CD4-positive, alpha-beta T cell treated with Interleukin-21 for 1 hour (primary cell): ENCODE data around the gene PLXNA4.

Source experiments
- DNase-seq: peaks from one replicate; pipeline ENCODE4 v3.0.0-alpha.2; 2020

Gene PLXNA4

GRCh38 chr7:132161533-132161915, 414.7 kb downstream of the PLXNA4 start:
- no peak for DNase-seq

- no peak for DNase-seq
Observed at GRCh38 chr7:132160611-132161532, 415.4 kb downstream of the PLXNA4 start.

- DNase-seq = no peak
Observed at GRCh38 chr7:132158841-132159240, 417.4 kb downstream of the PLXNA4 start.

GRCh38 chr7:132158166-132158565, 418.1 kb downstream of the PLXNA4 start:
- no peak for DNase-seq

GRCh38 chr7:132155715-132156114, 420.6 kb downstream of the PLXNA4 start:
- no peak for DNase-seq

DNA sequence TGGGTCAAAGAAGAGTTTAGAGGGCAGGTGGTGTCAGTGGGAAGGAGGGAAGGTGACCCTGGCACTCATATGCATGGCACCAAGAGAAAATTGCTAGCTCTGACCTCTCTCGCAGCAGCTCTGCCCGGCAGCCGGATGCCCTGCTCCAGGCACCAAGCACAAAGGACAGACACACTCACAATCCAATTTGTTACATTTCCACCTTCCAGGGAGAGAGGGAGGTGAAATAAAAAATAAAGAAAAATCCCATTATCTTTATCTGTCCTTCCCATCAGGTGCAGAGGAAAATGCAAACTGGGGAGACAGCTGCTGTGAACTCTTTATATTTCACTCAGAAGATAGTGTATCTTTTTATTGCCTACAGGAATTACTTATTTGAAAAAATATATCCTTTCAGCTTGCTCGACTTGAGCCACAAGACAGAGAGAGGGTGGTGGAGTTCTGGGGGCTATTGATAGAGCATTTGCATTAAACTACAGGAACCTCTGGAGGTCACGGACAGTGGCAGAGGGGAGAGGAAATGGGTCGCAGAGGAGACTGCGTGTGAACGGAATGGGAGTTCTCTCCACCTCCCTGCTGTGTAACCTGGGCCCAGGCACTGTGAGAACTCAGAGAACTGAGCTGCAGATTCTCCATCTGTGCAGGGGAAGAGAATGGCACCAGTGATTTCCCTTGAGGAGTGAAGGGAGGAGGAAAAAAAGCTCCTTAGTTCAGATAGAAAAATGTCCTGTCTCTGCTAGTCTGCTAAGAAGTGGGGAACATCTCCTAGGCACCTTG, 421.4 kb downstream of the PLXNA4 start:
- no peak for DNase-seq

DNA sequence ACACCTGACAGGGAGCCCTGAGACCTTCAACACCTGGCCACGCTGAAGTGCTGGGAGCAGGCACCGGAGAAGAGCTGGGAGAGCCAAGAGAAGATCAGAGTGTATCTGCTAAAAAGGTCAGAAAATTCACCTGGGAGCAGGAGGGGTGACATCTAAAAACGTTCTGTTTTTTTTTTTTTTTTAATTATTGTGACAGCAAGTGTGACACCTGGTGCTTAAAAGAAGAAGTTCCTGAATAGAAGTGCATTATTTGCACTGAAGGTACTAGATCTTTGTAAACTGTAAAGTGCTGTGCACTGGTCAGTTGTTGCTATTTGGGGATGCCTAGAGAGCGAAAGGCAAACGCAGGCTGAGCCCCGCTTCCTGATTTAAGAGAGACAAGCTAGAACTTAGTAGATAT, 422.0 kb downstream of the PLXNA4 start:
- no peak for DNase-seq

- DNase-seq = no peak
Observed at GRCh38 chr7:132152131-132152889, 424.0 kb downstream of the PLXNA4 start.

- no peak for DNase-seq
Observed at GRCh38 chr7:132150711-132151110, 425.6 kb downstream of the PLXNA4 start.

DNA sequence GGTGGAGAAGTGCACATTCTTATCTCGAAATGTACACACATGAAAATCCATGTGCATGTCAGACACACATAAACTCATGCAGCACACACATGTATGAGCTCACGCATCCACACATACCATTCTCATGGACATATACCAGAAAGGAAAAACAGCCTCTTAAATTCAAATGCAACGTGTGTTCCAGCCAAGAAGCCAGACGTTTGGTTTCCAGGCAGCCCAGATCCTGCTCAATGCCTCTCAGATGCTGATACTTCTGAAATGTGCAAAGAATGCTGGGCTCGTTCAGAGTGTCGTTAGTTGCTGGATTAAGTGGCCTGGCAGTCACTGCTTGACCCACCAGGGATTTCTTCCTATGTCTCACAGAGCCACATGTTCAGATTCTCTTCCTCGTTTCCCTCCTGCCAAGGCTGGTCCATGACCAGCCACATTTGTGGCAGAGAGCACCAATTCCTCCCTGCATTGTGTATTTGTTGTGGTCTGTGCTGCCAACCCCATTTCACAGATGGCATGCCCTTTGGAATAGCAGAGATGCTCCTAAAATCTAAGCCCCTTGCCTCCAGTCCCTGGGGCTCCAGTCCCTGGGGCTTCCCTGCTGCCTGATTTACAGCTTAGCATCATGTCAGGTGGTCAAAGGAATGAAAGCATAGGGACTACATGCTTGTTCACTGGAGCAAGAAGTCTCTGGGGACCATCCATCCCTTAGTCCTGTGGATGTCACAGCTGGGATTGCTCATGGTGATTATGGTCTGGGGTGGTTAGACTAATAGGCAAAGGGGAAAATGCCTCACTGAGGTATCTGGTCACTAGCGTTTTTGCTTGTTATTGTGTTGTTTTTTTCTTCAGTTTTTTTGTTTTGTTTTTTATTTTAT, 426.6 kb downstream of the PLXNA4 start:
- no peak for DNase-seq

- no peak for DNase-seq
Observed at GRCh38 chr7:132148876-132149275, 427.4 kb downstream of the PLXNA4 start.

DNA sequence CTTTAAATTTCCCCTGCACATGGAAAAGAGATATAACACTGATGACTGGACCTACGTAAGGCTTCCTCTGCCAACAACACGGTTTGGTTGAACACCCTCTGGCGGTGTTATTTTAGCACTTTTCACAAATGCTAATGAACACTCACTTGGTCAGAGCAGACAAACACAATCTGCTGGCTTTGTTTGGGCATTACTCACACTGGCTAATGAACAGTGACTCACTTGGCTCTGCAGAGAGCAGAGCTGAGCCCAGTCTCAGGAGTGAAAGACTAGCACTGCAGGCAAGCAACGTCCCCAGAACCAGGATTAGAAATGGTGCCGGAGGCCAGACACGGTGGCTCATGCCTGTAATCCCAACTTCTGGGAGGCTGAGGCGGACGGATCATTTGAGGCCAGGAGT, 430.8 kb downstream of the PLXNA4 start:
- DNase-seq = no peak

GRCh38 chr7:132145063-132145462, 431.2 kb downstream of the PLXNA4 start:
- DNase-seq = no peak

DNA sequence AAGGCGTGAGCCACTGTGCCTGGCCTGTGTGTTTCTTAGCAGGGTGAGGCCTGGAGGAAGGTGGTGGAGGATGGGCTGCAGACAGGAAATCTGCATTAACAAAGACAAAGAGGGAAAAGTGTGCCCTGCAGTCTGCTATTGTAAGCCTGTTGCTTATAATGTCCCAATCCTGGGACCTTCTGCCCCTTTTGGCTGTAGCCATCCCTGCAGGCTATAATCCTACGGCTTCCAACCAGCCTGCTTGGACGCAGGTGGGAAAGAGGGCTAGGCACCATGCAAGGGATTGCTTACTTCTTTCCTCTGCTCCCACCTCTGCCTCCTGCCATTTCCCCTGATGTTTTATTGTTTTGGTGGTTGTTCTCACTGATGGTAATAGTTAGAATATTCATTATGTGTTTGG, 434.3 kb downstream of the PLXNA4 start:
- no peak for DNase-seq

DNA sequence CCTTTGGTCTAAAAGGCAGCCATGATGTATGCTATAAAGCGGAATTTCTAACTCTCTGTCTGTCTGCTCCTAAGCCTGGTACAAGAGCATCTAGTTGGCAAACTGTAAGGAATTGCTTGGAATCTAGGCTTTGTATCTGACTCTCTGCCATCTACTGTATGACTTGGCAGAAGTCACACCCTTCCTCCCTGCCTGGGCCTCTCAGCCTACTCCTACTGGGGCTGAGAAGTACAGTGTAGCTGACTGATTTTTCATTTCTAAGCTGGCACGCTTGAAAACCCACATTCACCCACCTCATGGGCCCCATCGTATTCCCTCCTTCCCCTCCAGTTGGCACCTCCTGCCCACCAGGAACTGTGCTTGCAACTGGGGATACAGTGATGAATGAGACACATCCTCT, 435.2 kb downstream of the PLXNA4 start:
- DNase-seq = no peak

- DNase-seq = no peak
Observed at GRCh38 chr7:132140341-132140740, 435.9 kb downstream of the PLXNA4 start.

DNA sequence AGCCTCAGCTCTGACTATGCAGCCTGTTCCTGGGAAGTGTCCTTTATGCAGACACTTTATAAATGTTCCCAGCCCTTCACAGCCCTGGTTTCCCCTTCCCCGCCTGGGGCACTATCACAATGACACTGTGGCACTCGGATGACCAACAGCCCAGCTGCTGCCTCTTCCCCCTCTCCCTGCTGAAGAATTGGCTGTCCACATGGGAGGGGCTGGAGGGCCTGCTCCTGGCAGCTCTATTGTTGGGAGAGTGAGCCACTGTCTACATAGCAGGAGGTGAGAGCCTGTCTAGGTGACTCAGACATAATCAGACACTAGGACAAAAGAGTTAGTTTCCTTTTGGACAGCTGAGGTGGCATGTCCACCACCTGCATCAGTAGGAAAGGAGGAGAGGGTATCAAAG, 437.5 kb downstream of the PLXNA4 start:
- no peak for DNase-seq

GRCh38 chr7:132137681-132138080, 438.6 kb downstream of the PLXNA4 start:
- no peak for DNase-seq

- DNase-seq = no peak
Observed at GRCh38 chr7:132135746-132136385, 440.4 kb downstream of the PLXNA4 start.

DNA sequence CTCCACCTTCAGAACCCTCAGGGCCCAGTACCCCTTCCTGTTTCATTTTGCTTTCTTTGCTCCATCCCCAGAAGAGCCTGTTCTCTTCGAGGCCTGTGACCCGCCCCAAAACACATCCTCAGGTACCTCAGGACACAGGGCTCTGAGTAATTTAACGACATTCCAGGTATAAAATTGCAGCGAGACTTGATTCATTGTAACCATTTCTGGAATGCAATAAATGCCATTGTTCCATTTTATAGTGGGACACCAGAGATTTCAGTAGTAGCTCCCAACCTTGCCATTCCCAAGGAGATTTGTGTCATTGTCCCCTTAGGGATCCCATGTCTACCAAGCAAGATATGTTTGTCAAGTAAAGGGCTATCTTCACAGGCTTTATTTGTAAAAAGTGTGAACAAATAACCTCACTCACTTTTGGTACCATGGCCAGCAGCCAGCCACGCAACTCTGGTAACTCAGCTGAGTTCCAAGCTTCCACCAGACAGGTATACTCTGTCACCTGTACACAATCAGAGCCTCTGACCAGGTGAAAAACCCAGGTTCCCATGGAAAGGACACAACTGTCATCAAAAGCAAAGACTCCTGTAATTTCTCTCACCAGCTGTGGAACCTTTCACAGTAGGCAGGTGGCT, 441.3 kb downstream of the PLXNA4 start:
- no peak for DNase-seq

DNA sequence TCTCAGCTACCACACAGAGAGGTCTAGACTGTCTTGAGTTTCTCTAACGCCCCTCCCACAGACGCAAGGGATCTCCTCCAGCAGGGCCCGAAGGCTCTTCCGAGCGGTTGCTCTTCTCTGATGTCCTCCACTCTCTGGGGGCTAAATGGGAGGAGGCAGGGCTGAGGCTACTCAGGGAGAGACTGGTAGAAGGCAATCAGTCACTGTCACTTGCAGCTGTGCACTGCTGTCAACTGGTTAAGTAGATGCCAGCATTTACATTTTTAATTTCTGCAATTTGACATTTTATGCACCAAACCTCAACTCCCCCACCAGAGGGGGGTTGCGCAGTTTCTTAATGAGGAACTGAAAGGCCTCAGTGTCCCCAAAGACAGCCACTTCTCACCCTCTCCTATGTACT, 442.8 kb downstream of the PLXNA4 start:
- DNase-seq = no peak
